GM23338 (cell line): ENCODE results near the gene LOXL1. TPM values are rescaled to one million over a fixed set of nuclear protein-coding genes. Genes with fewer than 3 reads are reported as not detected.

Experiments used
- ATAC-seq: fragments of 200-7000 bp; cut with Tn5 transposase; 3 replicates; pipeline ENCODE4 v1.9.1; 2020
- DNase-seq: peaks from one replicate; pipeline ENCODE4 v3.0.0-alpha.2; 2015; ENCODE audit warnings: low spot score
- H2AFZ ChIP-seq: fragments of 200-600 bp; sonication (generic); 2 replicates; pipeline ENCODE4 v1.8.0; 2016; ENCODE audit warnings: antibody characterized with exemption, mild to moderate bottlenecking, moderate library complexity
- H3F3A ChIP-seq: fragments of 200-600 bp; sonication (generic); replicated peaks from 2 replicates; pipeline ENCODE4 v1.8.0; 2017; ENCODE audit warnings: antibody characterized with exemption, mixed run types, low read depth
- H3K27ac ChIP-seq: fragments of 200-600 bp; sonication (generic); 2 replicates; pipeline ENCODE4 v1.6.1; 2016; ENCODE audit warnings: low read depth
- H3K27me3 ChIP-seq: fragments of 200-600 bp; sonication (generic); 2 replicates; pipeline ENCODE4 v1.8.0; 2016; ENCODE audit warnings: mild to moderate bottlenecking, mixed run types, moderate library complexity; ENCODE audit not compliant: insufficient read depth
- H3K36me3 ChIP-seq: fragments of 200-600 bp; sonication (generic); 2 replicates; pipeline ENCODE4 v1.8.0; 2016; ENCODE audit warnings: mild to moderate bottlenecking; ENCODE audit not compliant: insufficient read depth
- H3K4me1 ChIP-seq: fragments of 200-600 bp; sonication (generic); 2 replicates; pipeline ENCODE4 v1.8.0; 2016; ENCODE audit warnings: mild to moderate bottlenecking, moderate library complexity; ENCODE audit not compliant: insufficient read depth
- H3K4me2 ChIP-seq: fragments of 200-600 bp; sonication (generic); 2 replicates; pipeline ENCODE4 v1.7.1; 2017; ENCODE audit warnings: mixed run types
- H3K4me3 ChIP-seq: fragments of 200-600 bp; sonication (generic); 2 replicates; pipeline ENCODE4 v1.6.1; 2016; ENCODE audit warnings: mixed run types
- H3K79me2 ChIP-seq: fragments of 200-600 bp; sonication (generic); replicated peaks from 2 replicates; pipeline ENCODE4 v1.8.0; 2017; ENCODE audit warnings: mild to moderate bottlenecking; ENCODE audit not compliant: insufficient read depth
- H3K9me2 ChIP-seq: fragments of 200-600 bp; sonication (generic); 2 replicates; pipeline ENCODE4 v1.8.0; 2017; ENCODE audit not compliant: insufficient read depth
- H4K20me1 ChIP-seq: fragments of 200-600 bp; sonication (generic); replicated peaks from 2 replicates; pipeline ENCODE4 v1.8.0; 2017; ENCODE audit warnings: mild to moderate bottlenecking; ENCODE audit not compliant: insufficient read depth
- H3K27ac Mint-ChIP-seq: 2 replicates; pipeline ENCODE4 v1.8.0; 2020; ENCODE audit warnings: inconsistent platforms, mild to moderate bottlenecking, moderate library complexity, mixed read lengths
- H3K27me3 Mint-ChIP-seq: 3 replicates; pipeline ENCODE4 v1.8.0; 2022; ENCODE audit warnings: low read depth, mild to moderate bottlenecking, moderate library complexity, mixed read lengths, inconsistent platforms; ENCODE audit not compliant: insufficient read depth, poor library complexity
- H3K36me3 Mint-ChIP-seq: 3 replicates; pipeline ENCODE4 v1.8.0; 2021; ENCODE audit warnings: low read depth, mild to moderate bottlenecking, inconsistent platforms, moderate library complexity, mixed read lengths
- H3K4me1 Mint-ChIP-seq: 3 replicates; pipeline ENCODE4 v1.8.0; 2020; ENCODE audit warnings: mild to moderate bottlenecking, inconsistent platforms, mixed read lengths
- H3K4me3 Mint-ChIP-seq: 3 replicates; pipeline ENCODE4 v1.8.0; 2021; ENCODE audit warnings: moderate library complexity, mild to moderate bottlenecking, inconsistent platforms, mixed read lengths
- H3K9me3 Mint-ChIP-seq: 3 replicates; pipeline ENCODE4 v1.8.0; 2020; ENCODE audit warnings: moderate library complexity, mild to moderate bottlenecking, inconsistent platforms, mixed read lengths
- CREB1 ChIP-seq: fragments of 250-450 bp; sonication (Bioruptor Pico); IDR thresholded peaks from 2 replicates; pipeline ENCODE4 v1.5.0; 2020; ENCODE audit warnings: low read depth, mild to moderate bottlenecking, moderate library complexity
- ETS1 ChIP-seq: IDR thresholded peaks from 2 replicates; pipeline ENCODE4 v1.6.1; 2016; ENCODE audit warnings: antibody characterized with exemption
- EZH2 ChIP-seq: fragments of 200-600 bp; sonication (generic); IDR thresholded peaks from one replicate; pipeline ENCODE4 v1.8.0; 2017; ENCODE audit warnings: antibody characterized with exemption, mild to moderate bottlenecking, low read depth; ENCODE audit not compliant: unreplicated experiment
- JUNB ChIP-seq: IDR thresholded peaks from one replicate; pipeline ENCODE4 v1.6.1; 2016; ENCODE audit warnings: antibody characterized with exemption; ENCODE audit not compliant: unreplicated experiment
- NANOG ChIP-seq: IDR thresholded peaks from 2 replicates; pipeline ENCODE4 v1.6.1; 2016; ENCODE audit warnings: antibody characterized with exemption, borderline replicate concordance
- REST ChIP-seq: IDR thresholded peaks from one replicate; pipeline ENCODE4 v1.6.1; 2018; ENCODE audit warnings: antibody characterized with exemption; ENCODE audit not compliant: unreplicated experiment
- STAT1 ChIP-seq: IDR thresholded peaks from one replicate; pipeline ENCODE4 v1.6.1; 2016; ENCODE audit warnings: antibody characterized with exemption; ENCODE audit not compliant: unreplicated experiment
- ZNF114 ChIP-seq: fragments of 250-450 bp; sonication (Bioruptor Pico); IDR thresholded peaks from 2 replicates; pipeline ENCODE4 v1.5.0; 2020; ENCODE audit warnings: mild to moderate bottlenecking, moderate library complexity
- ZNF331 ChIP-seq: fragments of 250-450 bp; sonication (Bioruptor Pico); IDR thresholded peaks from 2 replicates; pipeline ENCODE4 v1.5.0; 2020; ENCODE audit warnings: low read depth, mild to moderate bottlenecking, moderate library complexity
- ZNF462 ChIP-seq: fragments of 250-450 bp; sonication (Bioruptor Pico); IDR thresholded peaks from 2 replicates; pipeline ENCODE4 v1.5.0; 2020; ENCODE audit warnings: mild to moderate bottlenecking, moderate library complexity
- polyA plus RNA-seq: library from polyadenylated mRNA; unstranded; fragments of >200 nt; fragmentation: Nextera tagmentation; extraction: Ambion mirVana; gene quantifications from 2 replicates; pipeline ENCODE4 v1.2.1, GENCODE V29; 2016
- total RNA-seq: library from RNA; depleted of rRNA; stranded (reverse); fragments of >200 nt; shearing (Covaris generic); gene quantifications from 2 replicates; pipeline ENCODE4 v1.2.3, GENCODE V29; 2014

LOXL1 gene
- total and polyA plus RNA-seq, 2 experiments from 2014 or later: 6.9 to 10.8 TPM

- TF ChIP-seq ZNF331 (CRISPR knock-in tag) (no peak), NANOG (no peak), STAT1 (no peak), CREB1 (CRISPR knock-in tag) (peak; percentile 16; the same call in 1 of the 2 replicates), REST (no peak), EZH2 (no peak), JUNB (no peak)
These were observed 38.5 kb downstream of the LOXL1 start (continued) for GRCh38 chr15:73964736-73965093.

GRCh38 chr15:73965094-73965757 lies 39.0 kb downstream of the LOXL1 start:
- no peak overlapping the region for H3K27ac ChIP-seq
- peak; percentile 71 for ATAC-seq
- H2AFZ ChIP-seq: peak overlapping the region; percentile 86; the same call in 1 of the 2 replicates
- Mint-ChIP-seq H3K4me1 (peaks cover 37% of the 10 kb centered on the region), H3K9me3 (no peaks in the 10 kb centered on the region), H3K27me3 (peaks cover 3% of the 10 kb centered on the region), H3K27ac (peak overlapping the region; percentile 89), H3K4me3 (peak overlapping the region; percentile 34), H3K36me3 (no peaks in the 10 kb centered on the region)
- peaks cover 30% of the 10 kb centered on the region for H3K4me1 ChIP-seq
- no peaks in the 10 kb centered on the region for H3F3A ChIP-seq
- H3K4me2 ChIP-seq: peak overlapping the region; percentile 69; the same call in 1 of the 2 replicates
- no peaks in the 10 kb centered on the region for H3K36me3 ChIP-seq
- peak overlapping the region; percentile 35; the same call in 1 of the 2 replicates for H3K4me3 ChIP-seq
- H4K20me1 ChIP-seq: no peaks in the 10 kb centered on the region
- H3K27me3 ChIP-seq: no peaks in the 10 kb centered on the region
- TF ChIP-seq CREB1 (CRISPR knock-in tag): no peak
- no peak for TF ChIP-seq EZH2
- TF ChIP-seq ZNF462: no peak
- TF ChIP-seq ETS1: no peak
- no peak for TF ChIP-seq ZNF114 (CRISPR knock-in tag)
- no peaks in the 10 kb centered on the region for H3K9me2 ChIP-seq
- H3K79me2 ChIP-seq: no peaks in the 10 kb centered on the region
- peak; percentile 44 for DNase-seq
